Keratinocyte (primary cell): ENCODE data around the gene SNAP25. TPM values are rescaled to one million over a fixed set of nuclear protein-coding genes. Genes with fewer than 3 reads are reported as not detected.

Experiments used
- DNase-seq: peaks from one replicate; pipeline ENCODE4 v3.0.0-alpha.2; 2011; ENCODE audit warnings: low read depth, missing footprints, low spot score
- FAIRE-seq: peaks from 2 replicates; lab custom pipeline; 2011; peaks lifted over from hg19 to GRCh38; lab: Jason Lieb, UNC
- H2AFZ ChIP-seq: 2 replicates; pipeline ENCODE4 v1.6.0; 2012; ENCODE audit warnings: low read length, control low read depth, inconsistent platforms; ENCODE audit not compliant: control insufficient read depth
- H3K27ac ChIP-seq: 2 replicates; pipeline ENCODE4 v1.5.1; 2011; ENCODE audit warnings: low read length; ENCODE audit not compliant: control insufficient read depth, insufficient read depth
- H3K27me3 ChIP-seq: 3 replicates; pipeline ENCODE4 v1.6.0; 2011; ENCODE audit warnings: low read length; ENCODE audit not compliant: control insufficient read depth, insufficient read depth; ENCODE audit errors: extremely low read depth
- H3K36me3 ChIP-seq, 2 experiments: 2 replicates in 1 of 2; 3 replicates in 1 of 2; pipeline ENCODE4 v1.5.1; 2011; ENCODE audit warnings: low read length in 2 of 2, mild to moderate bottlenecking in 1 of 2; ENCODE audit not compliant: control insufficient read depth in 2 of 2, insufficient read depth in 2 of 2; ENCODE audit errors: extremely low read depth in 1 of 2
- H3K4me1 ChIP-seq: 3 replicates; pipeline ENCODE4 v1.5.1; 2011; ENCODE audit warnings: low read length; ENCODE audit not compliant: control insufficient read depth, insufficient read depth; ENCODE audit errors: extremely low read depth
- H3K4me2 ChIP-seq: 3 replicates; pipeline ENCODE4 v1.6.0; 2011; ENCODE audit warnings: low read depth, low read length; ENCODE audit not compliant: control insufficient read depth, insufficient read depth; ENCODE audit errors: extremely low read depth
- H3K4me3 ChIP-seq, 3 experiments: fragments of 200-600 bp in 1 of 3; sonication (generic) in 1 of 3; 2 replicates in 2 of 3; 3 replicates in 1 of 3; pipeline ENCODE4 v1.5.1; 2011 to 2016; ENCODE audit warnings: low read length in 3 of 3, mild to moderate bottlenecking in 3 of 3, control low read depth in 2 of 3, inconsistent platforms in 1 of 3, low read depth in 1 of 3, mixed read lengths in 1 of 3, mixed run types in 1 of 3, moderate library complexity in 1 of 3; ENCODE audit not compliant: control insufficient read depth in 2 of 3, insufficient read depth in 2 of 3; ENCODE audit errors: extremely low read depth in 1 of 3
- H3K79me2 ChIP-seq: 2 replicates; pipeline ENCODE4 v1.6.0; 2012; ENCODE audit warnings: low read length; ENCODE audit not compliant: control insufficient read depth, insufficient read depth
- H3K9ac ChIP-seq: 3 replicates; pipeline ENCODE4 v1.6.0; 2011; ENCODE audit warnings: low read length; ENCODE audit not compliant: control insufficient read depth, insufficient read depth; ENCODE audit errors: extremely low read depth
- H3K9me1 ChIP-seq: 3 replicates; pipeline ENCODE4 v1.6.0; 2011; ENCODE audit warnings: low read length; ENCODE audit not compliant: control insufficient read depth, insufficient read depth; ENCODE audit errors: extremely low read depth
- H3K9me3 ChIP-seq: 2 replicates; pipeline ENCODE4 v1.5.1; 2012; ENCODE audit warnings: low read depth, low read length; ENCODE audit not compliant: control insufficient read depth
- H4K20me1 ChIP-seq: 3 replicates; pipeline ENCODE4 v1.6.0; 2011; ENCODE audit warnings: low read length; ENCODE audit not compliant: control insufficient read depth, insufficient read depth; ENCODE audit errors: extremely low read depth
- EZH2 ChIP-seq: IDR thresholded peaks from one replicate; pipeline ENCODE4 v1.6.1; 2012; ENCODE audit warnings: inconsistent platforms, mild to moderate bottlenecking, low read length, moderate library complexity
- dilution Hi-C: fragments of 300-500 bp; cut with MboI; formaldehyde crosslinking; loops from one replicate; pipeline ENCODE4 v1.7.0; 2020; ENCODE audit warnings: low sequenced_read_pairs; ENCODE audit not compliant: extremely low pct_ligation_motif_present
- polyA plus RNA-seq, 5 experiments: library from polyadenylated mRNA; depleted of rRNA in 3 of 5; stranded (reverse) in 3 of 5; stranded (forward) in 1 of 5; unstranded in 1 of 5; fragments of >200 nt; gene quantifications; 1 replicate in 1 of 5; 2 replicates in 3 of 5; 3 replicates in 1 of 5; pipeline versions ENCODE4 v1.2.1 to v1.2.3, GENCODE V29; 2011 to 2012; ENCODE audit warnings: missing spikeins in 2 of 5, low read depth in 1 of 5, low replicate concordance in 1 of 5
- small RNA-seq, 3 experiments: library from RNA; depleted of rRNA; stranded (forward); fragments of <200 nt; gene quantifications; one replicate each; pipeline ENCODE3, GENCODE V24; 2012; ENCODE audit warnings: low read depth in 3 of 3, low replicate concordance in 1 of 3; ENCODE audit not compliant: insufficient read length in 3 of 3
- TF ChIP-seq, protein P1 (sequence below), 3 experiments: IDR thresholded peaks in 1 of 3; conservative IDR thresholded peaks in 1 of 3; optimal IDR thresholded peaks in 1 of 3; 2 replicates in 2 of 3; 3 replicates in 1 of 3; pipeline versions ENCODE3 to v1.5.1; 2011; ENCODE audit warnings: low read length in 3 of 3, mild to moderate bottlenecking in 3 of 3, moderate library complexity in 2 of 3, control low read depth in 1 of 3, inconsistent platforms in 1 of 3; ENCODE audit not compliant: insufficient read depth in 2 of 3; ENCODE audit errors: extremely low read depth in 1 of 3

Gene SNAP25
- polyA plus RNA-seq, 1 donor (not counting 4 experiments of a cell fraction or from before 2014, with no cell fraction given), result not detected

DNA sequence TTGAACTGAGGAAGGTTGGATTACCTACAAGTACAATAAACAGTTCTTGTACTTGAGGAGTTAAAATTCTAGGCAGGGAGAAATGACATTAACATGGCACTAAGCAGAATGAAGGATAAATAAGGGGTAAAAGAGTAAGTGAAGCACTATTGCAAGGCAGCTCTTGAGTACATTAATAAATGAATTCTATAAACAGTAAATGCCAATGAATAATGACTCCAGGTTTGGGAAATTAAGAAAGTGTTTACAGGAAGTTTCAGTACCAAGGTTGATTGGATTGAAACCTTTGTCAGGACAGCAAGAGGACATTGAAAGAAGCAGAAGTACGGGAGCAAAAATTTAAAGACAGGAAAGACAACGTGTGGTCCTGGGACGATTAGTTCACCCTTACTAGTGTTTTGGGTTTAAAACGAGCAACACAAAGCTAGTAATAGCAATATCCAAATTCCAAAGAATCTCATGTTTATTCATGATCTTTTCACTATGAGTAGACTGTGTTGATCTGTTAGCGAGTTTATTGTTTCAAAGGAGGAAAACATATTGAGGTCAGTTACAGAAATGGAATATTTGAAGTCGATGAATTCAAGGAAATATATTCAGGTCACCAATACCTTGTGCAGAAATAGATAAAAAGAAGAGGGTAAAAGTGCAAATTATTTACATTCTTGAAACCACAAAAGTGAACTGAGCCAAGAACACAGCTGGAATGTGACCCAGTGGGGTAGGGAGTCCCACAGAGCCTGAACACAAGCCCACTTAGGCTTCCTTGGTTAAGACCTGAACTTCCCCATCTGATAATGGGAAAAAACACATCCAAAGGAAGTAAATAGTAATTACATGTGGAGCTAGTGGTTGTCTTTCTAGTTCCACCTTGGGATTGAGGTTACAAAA lies 134.5 kb downstream of the SNAP25 start:
- no peak for DNase-seq
- TF ChIP-seq, protein P1, sequence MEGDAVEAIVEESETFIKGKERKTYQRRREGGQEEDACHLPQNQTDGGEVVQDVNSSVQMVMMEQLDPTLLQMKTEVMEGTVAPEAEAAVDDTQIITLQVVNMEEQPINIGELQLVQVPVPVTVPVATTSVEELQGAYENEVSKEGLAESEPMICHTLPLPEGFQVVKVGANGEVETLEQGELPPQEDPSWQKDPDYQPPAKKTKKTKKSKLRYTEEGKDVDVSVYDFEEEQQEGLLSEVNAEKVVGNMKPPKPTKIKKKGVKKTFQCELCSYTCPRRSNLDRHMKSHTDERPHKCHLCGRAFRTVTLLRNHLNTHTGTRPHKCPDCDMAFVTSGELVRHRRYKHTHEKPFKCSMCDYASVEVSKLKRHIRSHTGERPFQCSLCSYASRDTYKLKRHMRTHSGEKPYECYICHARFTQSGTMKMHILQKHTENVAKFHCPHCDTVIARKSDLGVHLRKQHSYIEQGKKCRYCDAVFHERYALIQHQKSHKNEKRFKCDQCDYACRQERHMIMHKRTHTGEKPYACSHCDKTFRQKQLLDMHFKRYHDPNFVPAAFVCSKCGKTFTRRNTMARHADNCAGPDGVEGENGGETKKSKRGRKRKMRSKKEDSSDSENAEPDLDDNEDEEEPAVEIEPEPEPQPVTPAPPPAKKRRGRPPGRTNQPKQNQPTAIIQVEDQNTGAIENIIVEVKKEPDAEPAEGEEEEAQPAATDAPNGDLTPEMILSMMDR (optimal IDR thresholded peaks at IDR 0.05 in 1 of 3, IDR thresholded peaks at IDR 0.05 in 1 of 3, conservative IDR thresholded peaks at IDR 0.05 in 1 of 3; ENCODE audit: extremely low read depth in 1 of 3, insufficient read depth in 2 of 3, low read length in 3 of 3), result no peak
- no peak for TF ChIP-seq EZH2
- Histone ChIP-seq H3K27me3 (no peaks in the 10 kb centered on the region), H3K4me1 (no peaks in the 10 kb centered on the region), H3K9me1 (no peaks in the 10 kb centered on the region), H3K27ac (no peak overlapping the region), H3K79me2 (no peaks in the 10 kb centered on the region), H4K20me1 (no peaks in the 10 kb centered on the region), H3K9ac (no peak overlapping the region), H2AFZ (no peak overlapping the region), H3K9me3 (no peaks in the 10 kb centered on the region), H3K36me3 (no peaks in the 10 kb centered on the region), H3K4me2 (no peak overlapping the region), H3K4me3 (no peak overlapping the region)
- FAIRE-seq, result no peak
- dilution Hi-C loops, result no loop called here

DNA sequence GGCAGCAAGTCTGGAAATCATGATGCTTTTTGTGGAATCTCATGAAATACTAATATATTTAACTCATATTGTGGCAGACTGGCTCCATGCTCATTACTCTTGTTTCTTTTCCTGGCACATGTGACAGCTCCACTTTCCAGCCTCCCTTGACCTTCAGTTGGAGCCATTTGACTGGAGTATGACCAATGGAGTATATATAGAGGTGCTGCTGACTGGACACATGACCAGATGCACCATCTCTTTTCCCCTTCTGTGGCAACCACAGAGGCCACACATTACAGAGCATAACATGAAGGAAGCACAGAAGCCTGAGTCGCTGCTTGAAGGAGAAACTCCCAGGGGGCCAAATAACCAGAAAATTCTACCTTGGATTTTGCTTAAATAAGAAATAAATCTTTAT lies 138.0 kb downstream of the SNAP25 start:
- H3K9ac ChIP-seq, result no peak overlapping the region
- DNase-seq, result no peak
- H4K20me1 ChIP-seq, result no peaks in the 10 kb centered on the region
- no peaks in the 10 kb centered on the region for H3K27me3 ChIP-seq
- H2AFZ ChIP-seq, result no peak overlapping the region
- H3K4me2 ChIP-seq, result no peak overlapping the region
- no peak for TF ChIP-seq EZH2
- TF ChIP-seq, protein P1 (optimal IDR thresholded peaks at IDR 0.05 in 1 of 3, IDR thresholded peaks at IDR 0.05 in 1 of 3, conservative IDR thresholded peaks at IDR 0.05 in 1 of 3; ENCODE audit: extremely low read depth in 1 of 3, insufficient read depth in 2 of 3, low read length in 3 of 3), result no peak
- no peaks in the 10 kb centered on the region for H3K79me2 ChIP-seq
- H3K4me1 ChIP-seq, result no peaks in the 10 kb centered on the region
- no peak overlapping the region for H3K4me3 ChIP-seq
- no peaks in the 10 kb centered on the region for H3K36me3 ChIP-seq
- dilution Hi-C loops, result no loop called here
- no peak for FAIRE-seq
- H3K27ac ChIP-seq, result no peak overlapping the region
- H3K9me1 ChIP-seq, result no peaks in the 10 kb centered on the region
- no peaks in the 10 kb centered on the region for H3K9me3 ChIP-seq

Small RNA genes within 50 kb of the gene (small RNA-seq; reads per million reads assigned to genes)
- 0 reads per million in 3 experiments for gene HIGD1AP15

Other genes with a start within 250 kb of the SNAP25 start
- 7.7 to 12.4 TPM (median 10.0 TPM) in 3 replicates for gene ANKEF1, start 183.8 kb upstream of the SNAP25 start, polyA plus RNA-seq
- gene MKKS, start 215.4 kb downstream of the SNAP25 start, polyA plus RNA-seq, result 14.8 to 24.8 TPM (median 21.6 TPM) in 3 replicates
- 2.6 to 3.3 TPM (median 3.0 TPM) in 3 replicates for gene SLX4IP, start 216.5 kb downstream of the SNAP25 start, polyA plus RNA-seq